HL-60 (cell line): Measurements from ENCODE around the gene OS9.

Experiments used
- DNase-seq, 2 experiments: peaks; one replicate each; pipeline ENCODE4 v3.0.0-alpha.2; 2010 to 2020; ENCODE audit warnings: low read depth in 1 of 2, low spot score in 1 of 2
- H3K27ac ChIP-seq: fragments of 250-450 bp; sonication (Bioruptor Pico); replicated peaks from 2 replicates; pipeline ENCODE4 v1.5.1; 2020; ENCODE audit warnings: mild to moderate bottlenecking, moderate library complexity
- H3K27me3 ChIP-seq: fragments of 250-450 bp; sonication (Bioruptor Pico); 2 replicates; pipeline ENCODE4 v1.5.1; 2021; ENCODE audit warnings: mild to moderate bottlenecking, moderate library complexity; ENCODE audit not compliant: insufficient read depth, poor library complexity, severe bottlenecking
- H3K4me3 ChIP-seq: replicated peaks from 2 replicates; pipeline ENCODE4 v1.5.1; 2011; ENCODE audit warnings: mild to moderate bottlenecking, control low read depth, low read length; ENCODE audit not compliant: insufficient read depth
- CTCF ChIP-seq: IDR thresholded peaks from one replicate; pipeline ENCODE4 v1.5.1; 2011; ENCODE audit warnings: low read length, control low read depth, inconsistent platforms; ENCODE audit not compliant: insufficient read depth
- GABPA ChIP-seq: IDR thresholded peaks from 2 replicates; pipeline ENCODE4 v1.6.1; 2012; ENCODE audit warnings: low read depth
- POLR2AphosphoS5 ChIP-seq: IDR thresholded peaks from 2 replicates; pipeline ENCODE4 v1.6.1; 2012; ENCODE audit warnings: low read depth
- REST ChIP-seq: IDR thresholded peaks from 2 replicates; pipeline ENCODE4 v1.6.1; 2012; ENCODE audit warnings: low read depth; ENCODE audit not compliant: insufficient replicate concordance
- SPI1 ChIP-seq: IDR thresholded peaks from 2 replicates; pipeline ENCODE4 v1.6.1; 2012; ENCODE audit warnings: low read depth, mild to moderate bottlenecking, borderline replicate concordance

Gene OS9

GRCh38 chr12:57756406-57757341, 62.7 kb downstream of the OS9 start:
- no peak; the same call in 1 of the 2 replicates for TF ChIP-seq GABPA
- peak; percentile 94 for TF ChIP-seq CTCF
- peak overlapping the region; percentile 68 for H3K4me3 ChIP-seq
- no peak overlapping the region for H3K27ac ChIP-seq
- DNase-seq: peak in 1 of 2 experiments; percentile 67
- peaks cover 3% of the 10 kb centered on the region for H3K27me3 ChIP-seq

GRCh38 chr12:57757771-57758170, 63.8 kb downstream of the OS9 start:
- no peak overlapping the region for H3K4me3 ChIP-seq
- H3K27ac ChIP-seq: no peak overlapping the region
- peaks cover 3% of the 10 kb centered on the region for H3K27me3 ChIP-seq
- no peak for DNase-seq
- TF ChIP-seq REST: no peak
- no peak for TF ChIP-seq POLR2AphosphoS5
- no peak for TF ChIP-seq GABPA
- no peak for TF ChIP-seq SPI1

GRCh38 chr12:57758552-57759359, 64.8 kb downstream of the OS9 start:
- no peak overlapping the region for H3K4me3 ChIP-seq
- no peak for DNase-seq
- no peak overlapping the region for H3K27ac ChIP-seq
- no peak for TF ChIP-seq REST
- TF ChIP-seq GABPA: no peak
- TF ChIP-seq POLR2AphosphoS5: no peak
- no peak for TF ChIP-seq CTCF
- TF ChIP-seq SPI1: no peak
- peaks cover 3% of the 10 kb centered on the region for H3K27me3 ChIP-seq

GRCh38 chr12:57759360-57759980, 65.5 kb downstream of the OS9 start:
- TF ChIP-seq CTCF (peak; percentile 22), SPI1 (no peak)
- H3K4me3 ChIP-seq: no peak overlapping the region
- DNase-seq: no peak
- no peak overlapping the region for H3K27ac ChIP-seq
- H3K27me3 ChIP-seq: peaks cover 5% of the 10 kb centered on the region
